ENCODE data around the gene PARN. TPM values are rescaled to one million over a fixed set of nuclear protein-coding genes. Genes with fewer than 3 reads are reported as not detected.

PARN gene
- total and polyA plus RNA-seq, 9 of the 15 experiments (the other 6 are each of a cell fraction or from before 2014, with no cell fraction given), result 9.6 to 51.3 (median 40.4) TPM

DNA sequence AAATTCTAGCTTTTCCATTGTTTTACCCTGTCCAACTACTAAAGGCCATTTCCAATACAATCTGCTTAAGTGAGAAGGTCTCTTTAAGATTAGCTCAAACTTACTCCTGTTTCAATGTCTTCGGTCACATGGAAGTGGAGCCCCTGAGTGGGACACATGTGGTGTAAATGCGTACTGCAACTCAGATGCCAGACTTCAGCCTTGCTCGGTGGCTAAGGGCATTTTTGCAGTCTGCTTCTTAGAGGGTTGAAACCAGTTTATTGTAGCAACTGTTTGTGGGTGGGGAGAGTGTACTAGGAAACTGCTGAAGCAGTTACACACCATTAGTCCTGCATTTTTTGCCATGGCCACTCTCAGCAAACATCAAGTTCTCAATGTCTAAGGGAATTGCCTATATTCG is 140.6 kb downstream of the PARN start:
- peaks cover 14% of the 10 kb centered on the region; the same call in 1 of the 3 replicates for H3K79me2 ChIP-seq (ENCODE audit: control insufficient read depth, insufficient read depth, low read length)
- H3K36me3 ChIP-seq (ENCODE audit: control insufficient read depth, insufficient read depth, low read length), result no peaks in the 10 kb centered on the region
- peaks cover 7 to 38% of the 10 kb centered on the region in 2 experiments for H3K4me1 ChIP-seq (replicated peaks in 1 of 2; ENCODE audit: control insufficient read depth in 2 of 2, insufficient read depth in 2 of 2, low read length in 2 of 2)
- no peak overlapping the region for H3K4me3 ChIP-seq
- intact Hi-C loops (cut with micrococcal nuclease) (no loop called here), in situ Hi-C loops (cut with MboI) (no loop called here)
- POLR2A ChIA-PET, result interaction anchor here (0.8 to 2.0 kb wide), 2 partner anchors 9 to 13 kb away, joined by 5 to 9 read pairs; no protein-coding TSS in a partner anchor
- peak overlapping the region; percentile 41 for H2AFZ ChIP-seq (ENCODE audit: low read depth, low read length)
- H4K20me1 ChIP-seq (replicated peaks; ENCODE audit: control insufficient read depth, insufficient read depth, low read length), result no peaks in the 10 kb centered on the region
- WGBS (ENCODE audit: insufficient coverage, low coverage, missing lambda C conversion rate), result 40% methylated on average over 4 of the region's 4 CpGs
- ATAC-seq (peak; percentile 81), DNase-seq (ENCODE audit: extremely low read depth in 1 of 4, low spot score in 3 of 4) (peak; percentile 43 to 67 (median 51)), FAIRE-seq (peak; percentile 78)
- 0 out of 2 replicates have a peak overlapping the region, but pooled peaks have one; percentile 14 for H3K4me2 ChIP-seq (ENCODE audit: insufficient read depth, low read length)
- H3K27me3 ChIP-seq (ENCODE audit: control insufficient read depth in 2 of 2, insufficient read depth in 2 of 2, low read length in 2 of 2), result no peaks in the 10 kb centered on the region
- H3K27ac ChIP-seq (ENCODE audit: extremely low read depth, low read depth, low read length), result peak overlapping the region; percentile 42; the same call in 2 of the 3 replicates
- H3K9ac ChIP-seq (ENCODE audit: insufficient read depth in 1 of 2, low read depth in 2 of 2, low read length in 2 of 2), result no peak overlapping the region
- H3K9me3 ChIP-seq (replicated peaks; ENCODE audit: control insufficient read depth, insufficient read depth, low read depth, low read length), result no peaks in the 10 kb centered on the region
- no peaks in the 10 kb centered on the region for H3K9me1 ChIP-seq (ENCODE audit: control insufficient read depth, insufficient read depth, low read length)
- CTCF ChIA-PET (ENCODE audit: low intra/inter-chr PET ratio), result interaction anchor here (0.7 kb wide), 1 partner anchor 145 kb away, joined by 3 read pairs; no protein-coding TSS in a partner anchor
- BruUV-seq (replicated peaks), result no TSS peak
- peak; percentile 23; the same call in 1 of the 2 replicates for TF ChIP-seq USF1 (CRISPR knock-in tag; IDR thresholded peaks at IDR 0.05)
- TF ChIP-seq, protein P1, sequence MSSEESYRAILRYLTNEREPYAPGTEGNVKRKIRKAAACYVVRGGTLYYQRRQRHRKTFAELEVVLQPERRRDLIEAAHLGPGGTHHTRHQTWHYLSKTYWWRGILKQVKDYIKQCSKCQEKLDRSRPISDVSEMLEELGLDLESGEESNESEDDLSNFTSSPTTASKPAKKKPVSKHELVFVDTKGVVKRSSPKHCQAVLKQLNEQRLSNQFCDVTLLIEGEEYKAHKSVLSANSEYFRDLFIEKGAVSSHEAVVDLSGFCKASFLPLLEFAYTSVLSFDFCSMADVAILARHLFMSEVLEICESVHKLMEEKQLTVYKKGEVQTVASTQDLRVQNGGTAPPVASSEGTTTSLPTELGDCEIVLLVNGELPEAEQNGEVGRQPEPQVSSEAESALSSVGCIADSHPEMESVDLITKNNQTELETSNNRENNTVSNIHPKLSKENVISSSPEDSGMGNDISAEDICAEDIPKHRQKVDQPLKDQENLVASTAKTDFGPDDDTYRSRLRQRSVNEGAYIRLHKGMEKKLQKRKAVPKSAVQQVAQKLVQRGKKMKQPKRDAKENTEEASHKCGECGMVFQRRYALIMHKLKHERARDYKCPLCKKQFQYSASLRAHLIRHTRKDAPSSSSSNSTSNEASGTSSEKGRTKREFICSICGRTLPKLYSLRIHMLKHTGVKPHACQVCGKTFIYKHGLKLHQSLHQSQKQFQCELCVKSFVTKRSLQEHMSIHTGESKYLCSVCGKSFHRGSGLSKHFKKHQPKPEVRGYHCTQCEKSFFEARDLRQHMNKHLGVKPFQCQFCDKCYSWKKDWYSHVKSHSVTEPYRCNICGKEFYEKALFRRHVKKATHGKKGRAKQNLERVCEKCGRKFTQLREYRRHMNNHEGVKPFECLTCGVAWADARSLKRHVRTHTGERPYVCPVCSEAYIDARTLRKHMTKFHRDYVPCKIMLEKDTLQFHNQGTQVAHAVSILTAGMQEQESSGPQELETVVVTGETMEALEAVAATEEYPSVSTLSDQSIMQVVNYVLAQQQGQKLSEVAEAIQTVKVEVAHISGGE (CRISPR knock-in tag; IDR thresholded peaks at IDR 0.05), result no peak
- TF ChIP-seq SMAD3 (CRISPR knock-in tag; conservative IDR thresholded peaks at IDR 0.05), result no peak
- TF ChIP-seq MNT (conservative IDR thresholded peaks at IDR 0.05), result peak; percentile 30 to 39; a peak in 1 of 4 replicates
- TF ChIP-seq ZNF174 (CRISPR knock-in tag; IDR thresholded peaks at IDR 0.05), result no peak
- TF ChIP-seq PHB (CRISPR knock-in tag; IDR thresholded peaks at IDR 0.05), result no peak
- TF ChIP-seq TARDBP (IDR thresholded peaks at IDR 0.05), result no peak
- TF ChIP-seq, protein P2, sequence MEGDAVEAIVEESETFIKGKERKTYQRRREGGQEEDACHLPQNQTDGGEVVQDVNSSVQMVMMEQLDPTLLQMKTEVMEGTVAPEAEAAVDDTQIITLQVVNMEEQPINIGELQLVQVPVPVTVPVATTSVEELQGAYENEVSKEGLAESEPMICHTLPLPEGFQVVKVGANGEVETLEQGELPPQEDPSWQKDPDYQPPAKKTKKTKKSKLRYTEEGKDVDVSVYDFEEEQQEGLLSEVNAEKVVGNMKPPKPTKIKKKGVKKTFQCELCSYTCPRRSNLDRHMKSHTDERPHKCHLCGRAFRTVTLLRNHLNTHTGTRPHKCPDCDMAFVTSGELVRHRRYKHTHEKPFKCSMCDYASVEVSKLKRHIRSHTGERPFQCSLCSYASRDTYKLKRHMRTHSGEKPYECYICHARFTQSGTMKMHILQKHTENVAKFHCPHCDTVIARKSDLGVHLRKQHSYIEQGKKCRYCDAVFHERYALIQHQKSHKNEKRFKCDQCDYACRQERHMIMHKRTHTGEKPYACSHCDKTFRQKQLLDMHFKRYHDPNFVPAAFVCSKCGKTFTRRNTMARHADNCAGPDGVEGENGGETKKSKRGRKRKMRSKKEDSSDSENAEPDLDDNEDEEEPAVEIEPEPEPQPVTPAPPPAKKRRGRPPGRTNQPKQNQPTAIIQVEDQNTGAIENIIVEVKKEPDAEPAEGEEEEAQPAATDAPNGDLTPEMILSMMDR (IDR thresholded peaks at IDR 0.05 in 2 of 3, conservative IDR thresholded peaks at IDR 0.05 in 1 of 3; ENCODE audit: insufficient read depth in 2 of 3, low read depth in 1 of 3, low read length in 3 of 3), result peak; percentile 32 to 53 (median 38); a peak in 4 of 6 replicates
- TF ChIP-seq KHSRP (IDR thresholded peaks at IDR 0.05), result no peak
- TF ChIP-seq RAD21 (CRISPR knock-in tag; conservative IDR thresholded peaks at IDR 0.05 in 1 of 2, IDR thresholded peaks at IDR 0.05 in 1 of 2), result peak in 1 of 2 experiments; percentile 14; a peak in 1 of 4 replicates
- no peak for TF ChIP-seq ZNF75A (CRISPR knock-in tag; IDR thresholded peaks at IDR 0.05)
- TF ChIP-seq E2F6 (IDR thresholded peaks at IDR 0.05; ENCODE audit: borderline replicate concordance in 1 of 2, extremely low read depth in 1 of 2, insufficient read depth in 1 of 2, insufficient read length in 1 of 2, low read depth in 1 of 2, low read length in 1 of 2, poor library complexity in 1 of 2, severe bottlenecking in 1 of 2), result no peak

All from K562 (cell line).